GM18870 (cell line): Measurements from ENCODE around the gene MINPP1.
"Not testable (repeated sequence)": the region's sequence is repeated elsewhere in the genome, so short reads cannot be mapped to it uniquely, and the experiment has no call there.

ENCODE experiments used
- ATAC-seq: cut with Tn5 transposase; IDR thresholded peaks from one replicate; pipeline ENCODE4 v1.9.1; 2021; ENCODE audit warnings: moderate library complexity; ENCODE audit not compliant: unreplicated experiment

MINPP1 gene

GRCh38 chr10:87562750-87563149 lies 58.1 kb downstream of the MINPP1 start:
- ATAC-seq, result no peak

- no peak for ATAC-seq
These were observed 60.3 kb downstream of the MINPP1 start for GRCh38 chr10:87565010-87565409.

- no peak for ATAC-seq
These were observed 71.2 kb downstream of the MINPP1 start for GRCh38 chr10:87575851-87576250.

DNA sequence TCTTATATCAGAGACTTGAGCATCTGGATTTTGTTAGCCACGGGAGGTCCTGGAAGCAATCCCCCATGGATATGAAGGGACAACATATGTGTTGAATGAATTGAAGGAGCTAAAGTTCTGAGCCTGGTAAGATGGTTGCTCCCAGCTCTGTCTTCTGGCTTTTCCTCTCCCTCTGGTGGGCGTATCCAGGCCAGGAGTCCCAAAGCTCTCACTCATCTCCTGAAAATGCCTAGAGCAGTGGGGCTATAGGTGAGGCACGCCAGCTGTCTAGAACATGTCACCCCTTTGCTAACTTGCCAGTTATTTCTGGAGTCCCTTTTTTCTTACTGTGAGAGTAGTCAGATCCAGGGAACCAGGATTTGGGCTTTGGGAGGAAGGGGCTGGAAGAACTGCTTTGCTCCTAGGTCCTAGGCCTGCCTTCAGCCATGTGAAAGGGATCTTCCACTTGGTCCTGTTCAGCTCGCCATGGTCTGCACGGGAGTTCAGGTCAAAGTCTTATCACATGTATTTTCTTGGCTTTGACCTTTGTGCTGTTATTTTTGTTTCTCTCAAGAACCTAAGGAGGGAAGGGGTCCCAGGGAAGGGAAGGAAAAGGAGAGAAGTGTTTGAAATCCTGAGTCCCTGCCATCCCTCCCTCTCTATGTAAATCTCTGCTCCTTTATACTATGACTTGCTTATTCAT lies 73.6 kb downstream of the MINPP1 start:
- no peak for ATAC-seq

GRCh38 chr10:87578842-87579401 lies 74.2 kb downstream of the MINPP1 start:
- no peak for ATAC-seq

DNA sequence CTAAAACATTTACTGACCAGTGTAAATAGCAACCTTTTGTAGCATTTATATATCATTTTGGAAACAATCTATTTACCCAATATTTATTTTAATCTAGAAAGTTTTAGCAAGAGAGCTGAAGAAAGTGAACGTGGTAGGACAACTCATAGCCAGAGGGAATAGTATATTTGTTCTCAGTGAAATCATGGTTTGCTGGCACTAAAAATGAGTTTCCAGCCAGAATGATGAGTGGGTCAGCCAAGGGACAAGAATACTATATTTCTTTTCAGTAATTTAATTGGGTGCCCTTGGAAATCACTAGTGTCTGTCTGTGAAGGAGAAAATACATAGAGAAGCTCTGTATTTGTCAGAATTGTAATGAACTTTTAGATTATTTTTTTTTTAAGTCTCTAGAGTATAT lies 74.9 kb downstream of the MINPP1 start:
- ATAC-seq, result no peak

- ATAC-seq, result no peak
These were observed 75.3 kb downstream of the MINPP1 start for GRCh38 chr10:87580016-87580415.

DNA sequence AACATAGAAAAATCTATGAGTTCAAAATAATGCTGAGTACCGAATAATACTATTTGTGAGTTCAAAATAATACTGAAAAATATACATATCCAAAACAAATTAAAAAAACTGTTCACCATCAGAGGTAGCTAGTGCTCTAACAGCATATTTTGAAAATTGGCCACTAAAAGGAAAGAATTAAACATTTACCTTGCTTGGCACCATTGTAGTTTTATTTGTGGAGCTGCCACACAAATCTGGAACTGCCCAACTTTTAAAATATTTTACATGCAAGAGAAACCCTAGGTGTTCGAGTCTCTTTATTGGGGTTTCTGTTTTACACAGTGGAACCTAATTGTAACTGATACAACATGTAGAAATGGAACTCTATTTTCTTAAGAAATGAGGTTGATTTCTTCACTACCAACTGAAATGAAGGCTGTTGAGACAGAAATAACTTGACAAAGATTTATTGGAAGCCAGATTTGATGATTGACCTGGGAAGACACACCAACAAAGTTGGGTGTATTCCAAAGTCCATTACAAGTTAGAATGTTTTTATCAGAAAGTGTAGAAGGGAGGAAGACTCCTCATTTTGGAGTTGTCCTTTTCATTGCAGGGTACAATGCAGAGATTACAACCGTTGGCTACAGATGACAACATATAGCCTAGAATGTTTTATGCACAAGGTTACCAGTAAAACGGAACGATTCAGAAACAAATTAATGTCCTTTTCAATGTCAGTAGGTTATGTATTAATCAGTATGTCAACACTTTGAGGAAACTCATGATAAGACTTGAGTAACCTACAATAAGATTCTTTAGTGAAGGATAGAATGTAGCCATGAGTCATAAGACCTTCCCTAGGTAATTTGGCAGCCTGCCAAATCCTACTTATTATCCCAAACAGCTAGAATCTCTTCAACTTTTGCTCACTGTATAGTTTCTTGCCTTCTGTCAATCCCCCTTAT lies 81.1 kb downstream of the MINPP1 start:
- ATAC-seq, result no peak

- no peak for ATAC-seq
These were observed 85.0 kb downstream of the MINPP1 start for GRCh38 chr10:87589645-87590051.

DNA sequence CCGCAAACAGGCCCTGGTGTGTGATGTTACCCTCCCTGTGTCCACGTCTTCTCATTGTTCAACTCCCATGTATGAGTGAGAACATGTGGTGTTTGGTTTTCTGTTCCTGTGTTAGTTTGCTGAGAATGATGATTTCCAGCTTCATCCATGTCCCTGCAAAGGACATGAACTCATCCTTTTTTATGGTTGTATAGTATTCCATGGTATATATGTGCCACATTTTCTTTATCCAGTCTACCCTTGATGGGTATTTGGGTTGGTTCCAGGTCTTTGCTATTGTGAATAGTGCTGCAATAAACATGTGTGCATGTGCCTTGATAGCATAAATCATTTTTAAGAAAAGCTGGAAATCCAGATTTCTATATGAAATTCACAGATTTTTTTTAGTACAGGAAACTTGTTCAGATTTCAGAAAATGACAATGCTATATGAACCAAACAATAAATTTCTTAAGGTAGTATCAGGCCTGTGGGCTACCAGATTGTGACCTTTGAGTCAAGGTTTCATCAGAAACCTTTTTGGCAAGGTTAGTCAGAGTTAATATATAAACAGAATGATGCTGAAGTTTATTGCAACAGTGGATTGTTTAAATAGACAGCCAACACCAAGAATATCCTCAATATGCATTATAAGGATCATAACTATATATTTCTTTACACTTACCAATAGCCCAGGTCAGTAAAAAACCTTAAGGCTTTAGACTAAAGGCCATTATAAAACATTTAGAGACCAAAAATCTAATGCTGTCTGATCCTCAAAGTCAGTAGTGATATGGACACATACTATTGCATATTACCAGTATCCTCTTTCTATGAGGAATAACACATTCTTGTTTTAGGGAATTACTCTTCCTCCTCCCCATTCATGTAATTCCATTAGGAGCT lies 86.3 kb downstream of the MINPP1 start:
- no peak for ATAC-seq

- ATAC-seq, result no peak
These were observed 86.8 kb downstream of the MINPP1 start for GRCh38 chr10:87591589-87591886.

DNA sequence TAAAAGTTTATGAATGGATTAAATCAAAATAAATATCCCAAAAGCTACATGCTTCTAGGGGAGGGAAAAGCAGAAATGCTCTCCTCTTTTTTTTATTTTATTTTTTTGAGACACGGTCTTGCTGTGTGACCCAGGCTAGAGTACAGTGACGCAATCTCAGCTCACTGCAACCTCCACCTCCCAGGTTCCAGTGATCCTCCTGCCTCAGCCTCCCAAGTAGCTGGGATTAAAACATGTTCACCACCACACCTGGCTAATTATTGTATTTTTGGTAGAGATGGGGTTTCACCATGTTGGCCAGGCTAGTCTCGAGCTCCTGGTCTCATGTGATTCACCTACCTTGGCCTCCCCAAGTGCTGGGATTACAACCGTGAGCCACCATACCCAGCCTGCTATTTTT lies 88.2 kb downstream of the MINPP1 start:
- not testable (repeated sequence) for ATAC-seq

DNA sequence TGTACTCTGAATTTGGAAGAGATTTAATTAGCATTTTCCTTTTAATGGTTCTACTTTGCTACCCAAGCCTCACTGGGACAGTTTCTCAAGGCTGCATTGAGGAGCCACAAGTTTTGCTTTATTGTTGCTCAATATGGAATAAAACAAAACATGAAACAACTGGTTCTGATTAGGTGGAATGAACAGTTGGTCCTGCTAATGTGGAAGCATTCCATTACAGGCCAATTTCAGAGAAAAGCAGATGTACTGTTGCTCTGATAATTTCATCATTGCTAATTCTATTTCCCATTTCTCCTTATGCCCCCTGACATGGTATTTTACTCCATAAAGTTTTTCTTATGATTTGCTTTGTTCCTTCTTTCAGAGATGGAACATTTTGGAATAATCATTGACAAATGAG lies 89.0 kb downstream of the MINPP1 start:
- ATAC-seq, result no peak

- no peak for ATAC-seq
These were observed 89.5 kb downstream of the MINPP1 start for GRCh38 chr10:87594181-87594580.

DNA sequence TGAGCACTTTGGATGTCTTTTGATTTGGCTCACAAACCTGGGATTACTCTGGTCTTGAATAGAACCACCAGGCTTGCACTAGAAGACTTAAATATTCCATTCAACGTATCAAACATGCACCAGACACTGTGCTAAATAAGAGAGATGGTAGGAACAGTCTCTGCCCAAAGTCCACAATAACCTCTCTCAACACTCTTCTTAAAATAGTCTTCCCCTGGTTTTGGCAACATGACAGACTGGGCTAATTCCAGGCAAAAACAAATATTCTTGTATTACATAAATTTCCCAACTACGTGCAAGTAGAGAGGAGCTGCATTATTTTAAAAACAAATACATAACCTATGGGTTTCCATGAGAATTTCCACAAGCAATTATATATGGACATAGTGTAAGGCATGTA lies 90.2 kb downstream of the MINPP1 start:
- ATAC-seq, result no peak

DNA sequence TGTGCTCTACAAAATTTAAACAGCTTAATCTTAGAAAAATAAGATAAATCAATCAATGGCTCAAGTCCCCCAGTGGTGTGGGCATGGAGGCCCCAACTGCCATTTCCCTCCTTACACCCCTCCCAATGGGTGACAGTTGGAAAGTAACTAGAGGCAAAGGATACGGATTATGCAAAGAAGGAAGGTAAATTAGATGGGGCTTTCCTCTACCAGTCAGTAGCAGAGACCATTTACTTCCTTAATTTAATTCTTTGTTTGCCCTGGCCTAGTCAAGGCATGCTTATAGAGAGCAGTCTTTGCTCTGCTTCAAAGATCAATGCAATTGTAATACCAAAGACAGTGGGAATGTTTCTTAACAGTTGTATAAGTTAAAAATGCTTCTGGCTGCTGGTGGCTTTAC lies 91.7 kb downstream of the MINPP1 start:
- ATAC-seq, result peak; percentile 48

GRCh38 chr10:87598700-87599099 lies 94.0 kb downstream of the MINPP1 start:
- ATAC-seq, result no peak

DNA sequence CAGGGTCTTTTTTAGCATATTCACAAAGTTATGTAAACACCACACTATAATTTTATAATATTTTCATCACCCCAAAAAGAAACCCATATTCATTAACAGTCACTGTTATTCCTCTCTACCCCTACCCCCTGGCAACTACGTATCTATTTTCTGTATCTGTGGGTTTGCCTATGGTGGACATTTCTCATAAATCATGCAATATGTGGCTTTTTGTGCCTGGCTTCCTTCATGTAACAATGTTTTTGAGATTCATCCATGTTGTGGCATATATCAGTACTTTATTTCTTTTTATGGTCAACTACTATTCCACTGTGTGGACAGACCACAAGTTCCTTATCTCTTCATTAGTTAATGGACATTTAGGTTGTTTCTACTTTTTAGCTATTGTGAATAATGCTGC lies 95.9 kb downstream of the MINPP1 start:
- ATAC-seq, result no peak
